MM.1S (cell line): ENCODE results near the gene PIK3R6.

ENCODE experiments used
- EZH2phosphoT487 ChIP-seq: fragments of 300-600 bp; sonication (generic); IDR thresholded peaks from 2 replicates; pipeline ENCODE4 v1.6.1; 2018; ENCODE audit warnings: antibody characterized with exemption, low read length
- TF ChIP-seq, protein P1 (sequence below): fragments of 300-600 bp; sonication (generic); IDR thresholded peaks from 2 replicates; pipeline ENCODE4 v1.5.1; 2016; ENCODE audit warnings: antibody characterized with exemption, low read length, mixed read lengths

DNA sequence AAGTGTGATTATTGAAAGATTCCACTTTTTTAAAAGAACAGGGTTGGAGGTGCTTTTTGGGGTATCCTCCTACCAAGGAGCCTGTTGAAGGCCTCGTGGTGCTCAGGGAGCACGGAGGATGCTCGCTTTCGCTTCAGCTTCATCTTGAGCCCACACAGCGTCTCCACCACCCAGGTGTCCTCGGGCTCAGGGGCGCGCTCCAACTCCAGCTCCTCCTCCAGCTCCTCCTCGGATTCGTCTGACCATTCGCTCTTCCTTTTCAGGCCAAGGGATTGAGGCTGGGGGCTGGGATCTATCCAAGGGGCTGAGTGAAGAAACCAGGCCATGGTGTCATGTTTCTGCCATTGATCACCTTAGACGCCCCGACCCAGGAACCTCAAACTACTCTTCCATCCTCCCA is 110.3 kb downstream of the PIK3R6 start:
- TF ChIP-seq, protein P1, sequence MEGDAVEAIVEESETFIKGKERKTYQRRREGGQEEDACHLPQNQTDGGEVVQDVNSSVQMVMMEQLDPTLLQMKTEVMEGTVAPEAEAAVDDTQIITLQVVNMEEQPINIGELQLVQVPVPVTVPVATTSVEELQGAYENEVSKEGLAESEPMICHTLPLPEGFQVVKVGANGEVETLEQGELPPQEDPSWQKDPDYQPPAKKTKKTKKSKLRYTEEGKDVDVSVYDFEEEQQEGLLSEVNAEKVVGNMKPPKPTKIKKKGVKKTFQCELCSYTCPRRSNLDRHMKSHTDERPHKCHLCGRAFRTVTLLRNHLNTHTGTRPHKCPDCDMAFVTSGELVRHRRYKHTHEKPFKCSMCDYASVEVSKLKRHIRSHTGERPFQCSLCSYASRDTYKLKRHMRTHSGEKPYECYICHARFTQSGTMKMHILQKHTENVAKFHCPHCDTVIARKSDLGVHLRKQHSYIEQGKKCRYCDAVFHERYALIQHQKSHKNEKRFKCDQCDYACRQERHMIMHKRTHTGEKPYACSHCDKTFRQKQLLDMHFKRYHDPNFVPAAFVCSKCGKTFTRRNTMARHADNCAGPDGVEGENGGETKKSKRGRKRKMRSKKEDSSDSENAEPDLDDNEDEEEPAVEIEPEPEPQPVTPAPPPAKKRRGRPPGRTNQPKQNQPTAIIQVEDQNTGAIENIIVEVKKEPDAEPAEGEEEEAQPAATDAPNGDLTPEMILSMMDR: no peak
- no peak for TF ChIP-seq EZH2phosphoT487
